ENCODE results near the gene NRG2. TPM values are rescaled to one million over a fixed set of nuclear protein-coding genes. Genes with fewer than 3 reads are reported as not detected.

The NRG2 gene
- total RNA-seq, 2 donors from 2014 or later: 5.6 to 6.5 TPM

- Histone ChIP-seq H3K27me3 (no peaks in the 10 kb centered on the region), H3K36me3 (replicated peaks in 1 of 2; ENCODE audit: insufficient read depth in 1 of 2, low read depth in 2 of 2) (no peaks in the 10 kb centered on the region), H3K9me3 (no peaks in the 10 kb centered on the region), H3K4me3 (no peak overlapping the region), H3K4me1 (no peaks in the 10 kb centered on the region), H3K27ac (no peak overlapping the region)
- ATAC-seq (no peak), DNase-seq (no peak)
- TF ChIP-seq CTCF (IDR thresholded peaks at IDR 0.05) (no peak), POLR2A (IDR thresholded peaks at IDR 0.05) (no peak)
- intact Hi-C loops (cut with DNase I): no loop called here
- 86 to 88% methylated on average over 8 of the region's 8 CpGs for WGBS, 2 donors
Observed at GRCh38 chr5:139810341-139811273, 232.5 kb downstream of the NRG2 start.

GRCh38 chr5:139809331-139809810 is 233.7 kb downstream of the NRG2 start:
- 86% methylated on average over 11 of the region's 11 CpGs; no CpG with 5 or more reads in 1 of the 2 donors for WGBS, 2 donors
- Histone ChIP-seq H3K27me3 (no peaks in the 10 kb centered on the region), H3K9me3 (no peaks in the 10 kb centered on the region), H3K4me1 (no peaks in the 10 kb centered on the region), H3K36me3 (replicated peaks in 1 of 2; ENCODE audit: insufficient read depth in 1 of 2, low read depth in 2 of 2) (no peaks in the 10 kb centered on the region), H3K4me3 (no peak overlapping the region), H3K27ac (no peak overlapping the region)
- intact Hi-C loops (cut with DNase I): no loop called here
- TF ChIP-seq CTCF (IDR thresholded peaks at IDR 0.05) (no peak), POLR2A (IDR thresholded peaks at IDR 0.05) (no peak)
- DNase-seq (no peak), ATAC-seq (no peak)

DNA sequence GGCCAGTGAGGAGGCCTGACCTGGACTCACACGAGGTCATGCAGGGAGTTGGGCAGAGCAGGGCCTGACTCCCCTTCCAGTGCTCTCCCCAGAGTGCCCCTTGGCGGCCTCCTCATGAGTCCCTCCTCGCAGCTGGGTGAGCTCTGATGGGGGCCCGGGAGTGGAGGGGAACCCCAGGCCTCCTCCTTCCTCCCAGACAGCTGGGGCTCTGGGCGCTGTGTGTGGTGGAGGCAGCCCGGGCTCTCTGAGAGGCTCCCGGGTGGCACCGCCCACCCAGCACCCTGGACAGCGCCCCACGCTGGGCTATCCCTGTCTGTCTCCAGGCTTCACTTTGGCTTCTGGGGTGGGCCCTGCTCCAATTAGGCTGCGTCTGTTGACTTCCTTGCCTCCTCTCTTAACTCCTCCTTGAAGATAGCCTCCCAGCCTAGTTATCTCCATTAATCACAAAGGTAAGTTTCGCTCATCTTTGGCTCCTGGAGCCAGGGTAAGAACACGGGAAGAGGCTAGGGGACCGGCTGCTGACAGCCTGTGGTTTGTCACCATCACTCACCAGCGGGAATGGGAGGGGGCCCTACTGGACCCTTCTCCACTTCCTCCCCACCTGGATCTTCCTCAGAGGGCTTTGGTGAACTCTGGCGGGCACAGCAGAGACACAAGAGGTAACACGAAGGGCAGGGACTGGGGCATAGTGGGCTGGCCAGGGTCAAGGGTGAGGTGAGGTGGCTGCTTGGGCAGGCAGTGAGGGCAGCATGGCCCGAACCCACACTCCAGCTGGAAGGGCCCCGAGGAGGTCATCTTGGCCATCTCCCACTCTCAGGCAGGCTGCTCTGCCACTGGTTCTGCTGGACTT is 234.4 kb downstream of the NRG2 start:
- 50 to 57% methylated on average over 16 to 19 of the region's 19 CpGs for WGBS, 2 donors
- no peak for DNase-seq

DNA sequence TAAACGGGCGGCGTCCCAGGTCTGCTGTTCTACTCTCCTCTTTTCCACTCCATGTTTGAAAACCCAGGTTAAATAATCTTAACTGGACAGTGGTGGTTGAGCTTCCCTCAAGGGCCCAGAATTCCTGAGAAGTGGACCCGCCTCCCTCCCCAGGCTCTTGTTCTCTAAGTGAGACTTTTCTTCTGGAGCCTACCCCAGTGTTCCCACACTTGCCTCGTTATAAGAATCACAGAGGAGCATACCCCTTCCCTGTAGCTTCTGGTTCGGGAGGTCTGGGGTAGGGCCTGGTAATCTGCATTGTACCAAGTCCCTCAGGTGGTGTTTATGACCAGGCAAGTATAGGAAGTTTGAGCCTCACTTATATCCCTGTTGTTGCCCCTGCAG is 235.5 kb downstream of the NRG2 start:
- intact Hi-C loops (cut with DNase I): no loop called here

More for the DNA sequence above, 234.4 kb downstream of the NRG2 start:
- Histone ChIP-seq H3K36me3 (replicated peaks in 1 of 2; ENCODE audit: insufficient read depth in 1 of 2, low read depth in 2 of 2) (no peaks in the 10 kb centered on the region), H3K27ac (no peak overlapping the region), H3K9me3 (no peaks in the 10 kb centered on the region), H3K27me3 (no peaks in the 10 kb centered on the region), H3K4me3 (no peak overlapping the region), H3K4me1 (no peaks in the 10 kb centered on the region)
- ATAC-seq: no peak
- no peak for TF ChIP-seq POLR2A (IDR thresholded peaks at IDR 0.05)
- no peak for TF ChIP-seq CTCF (IDR thresholded peaks at IDR 0.05)
- intact Hi-C loops (cut with DNase I): no loop called here

More for the DNA sequence above, 235.5 kb downstream of the NRG2 start:
- H3K27ac ChIP-seq: no peak overlapping the region
- TF ChIP-seq CTCF (IDR thresholded peaks at IDR 0.05): no peak
- H3K36me3 ChIP-seq (replicated peaks in 1 of 2; ENCODE audit: insufficient read depth in 1 of 2, low read depth in 2 of 2): no peaks in the 10 kb centered on the region
- DNase-seq (no peak), ATAC-seq (no peak)
- H3K27me3 ChIP-seq: no peaks in the 10 kb centered on the region
- no peak overlapping the region for H3K4me3 ChIP-seq
- no peaks in the 10 kb centered on the region for H3K9me3 ChIP-seq
- WGBS, 2 donors: 75 to 85% methylated on average over 6 of the region's 6 CpGs
- no peaks in the 10 kb centered on the region for H3K4me1 ChIP-seq

All from body of pancreas (tissue), 4 donors.